Calu3 (cell line): ENCODE data around the gene SEC14L2. TPM values are rescaled to one million over a fixed set of nuclear protein-coding genes. Genes with fewer than 3 reads are reported as not detected.
"Not testable (repeated sequence)": the region's sequence is repeated elsewhere in the genome, so short reads cannot be mapped to it uniquely, and the experiment has no call there.

ENCODE experiments used
- BruUV-seq: library from RNA; stranded (reverse); fragments of 400-500 nt; replicated peaks from 2 replicates; lab custom pipeline; 2021; lab: Mats Ljungman, UMichigan
- CTCF ChIA-PET: fragments of 300-600 bp; sonication (Branson Sonifier 250); formaldehyde crosslinking; loops from one replicate; lab custom pipeline; 2022; ENCODE audit warnings: antibody characterized with exemption; lab: Charles Lee
- DNase-seq: peaks from one replicate; pipeline ENCODE4 v3.0.0; 2022
- H3K27ac Mint-ChIP-seq: one replicate; pipeline ENCODE4 v1.8.0; 2022; ENCODE audit warnings: mixed read lengths; ENCODE audit not compliant: unreplicated experiment
- H3K27me3 Mint-ChIP-seq: one replicate; pipeline ENCODE4 v1.8.0; 2022; ENCODE audit warnings: mixed read lengths; ENCODE audit not compliant: unreplicated experiment
- H3K36me3 Mint-ChIP-seq: one replicate; pipeline ENCODE4 v1.8.0; 2022; ENCODE audit warnings: mild to moderate bottlenecking, moderate library complexity, mixed read lengths; ENCODE audit not compliant: insufficient read depth, unreplicated experiment
- H3K4me1 Mint-ChIP-seq: one replicate; pipeline ENCODE4 v1.8.0; 2022; ENCODE audit warnings: mild to moderate bottlenecking, low read depth, mixed read lengths; ENCODE audit not compliant: unreplicated experiment
- H3K4me3 Mint-ChIP-seq: one replicate; pipeline ENCODE4 v1.8.0; 2022; ENCODE audit warnings: mild to moderate bottlenecking, low read depth, moderate library complexity, mixed read lengths; ENCODE audit not compliant: unreplicated experiment
- H3K9me3 Mint-ChIP-seq: one replicate; pipeline ENCODE4 v1.8.0; 2022; ENCODE audit warnings: low read depth, mixed read lengths; ENCODE audit not compliant: unreplicated experiment
- intact Hi-C: fragments of 100-400 bp; cut with micrococcal nuclease; formaldehyde crosslinking; loops from one replicate; pipeline ENCODE4 v1.10.0; 2022; ENCODE audit not compliant: unreplicated experiment
- total RNA-seq: library from RNA; stranded (reverse); gene quantifications from 2 replicates; pipeline ENCODE4 v1.2.3, GENCODE V29; 2022
- TF ChIP-seq, protein P1 (sequence below): fragments of 200-600 bp; IDR thresholded peaks from one replicate; pipeline ENCODE4 v1.8.0; 2022; ENCODE audit warnings: antibody characterized with exemption; ENCODE audit not compliant: unreplicated experiment

Gene SEC14L2
- total RNA-seq, 1 experiment from 2014 or later = 39.1 TPM

DNA sequence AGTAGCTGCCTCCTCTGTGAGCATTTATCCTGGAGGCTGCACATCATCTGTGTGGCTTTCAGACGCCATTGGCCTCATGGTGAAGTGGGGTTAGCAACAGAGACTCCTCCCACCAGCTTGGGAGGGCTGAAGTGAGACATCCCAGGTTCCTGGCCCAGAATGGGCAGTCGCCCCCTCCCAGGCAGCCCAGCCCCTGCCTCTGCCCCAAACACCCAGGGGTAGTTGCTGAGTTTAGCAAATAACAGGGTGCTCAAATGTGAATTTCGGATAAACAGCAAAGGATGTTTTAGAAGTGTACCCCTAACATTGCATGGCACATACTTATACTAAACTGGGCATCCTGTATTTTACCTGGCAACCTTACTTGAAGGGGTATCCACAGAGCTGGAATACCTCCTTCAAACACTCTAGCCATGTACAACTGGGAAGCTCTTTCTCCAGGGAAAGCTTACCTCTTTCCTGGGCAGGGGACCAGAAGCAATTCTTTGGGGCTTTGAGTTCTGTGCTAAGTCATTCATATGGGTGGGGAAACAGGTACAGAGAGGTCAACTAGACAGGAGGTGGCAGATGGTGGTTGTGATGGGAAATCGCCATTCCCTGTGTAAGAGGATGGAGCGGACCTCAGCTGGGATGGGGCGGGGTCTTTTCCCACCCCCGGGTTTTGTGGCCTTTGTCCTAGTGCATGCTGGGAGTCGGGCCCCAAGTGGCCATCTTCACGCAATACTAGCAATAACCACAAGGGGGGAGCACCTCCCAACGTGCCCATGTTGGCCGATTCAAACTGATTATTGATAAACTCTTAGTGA is 48.0 kb downstream of the SEC14L2 start:
- TF ChIP-seq, protein P1, sequence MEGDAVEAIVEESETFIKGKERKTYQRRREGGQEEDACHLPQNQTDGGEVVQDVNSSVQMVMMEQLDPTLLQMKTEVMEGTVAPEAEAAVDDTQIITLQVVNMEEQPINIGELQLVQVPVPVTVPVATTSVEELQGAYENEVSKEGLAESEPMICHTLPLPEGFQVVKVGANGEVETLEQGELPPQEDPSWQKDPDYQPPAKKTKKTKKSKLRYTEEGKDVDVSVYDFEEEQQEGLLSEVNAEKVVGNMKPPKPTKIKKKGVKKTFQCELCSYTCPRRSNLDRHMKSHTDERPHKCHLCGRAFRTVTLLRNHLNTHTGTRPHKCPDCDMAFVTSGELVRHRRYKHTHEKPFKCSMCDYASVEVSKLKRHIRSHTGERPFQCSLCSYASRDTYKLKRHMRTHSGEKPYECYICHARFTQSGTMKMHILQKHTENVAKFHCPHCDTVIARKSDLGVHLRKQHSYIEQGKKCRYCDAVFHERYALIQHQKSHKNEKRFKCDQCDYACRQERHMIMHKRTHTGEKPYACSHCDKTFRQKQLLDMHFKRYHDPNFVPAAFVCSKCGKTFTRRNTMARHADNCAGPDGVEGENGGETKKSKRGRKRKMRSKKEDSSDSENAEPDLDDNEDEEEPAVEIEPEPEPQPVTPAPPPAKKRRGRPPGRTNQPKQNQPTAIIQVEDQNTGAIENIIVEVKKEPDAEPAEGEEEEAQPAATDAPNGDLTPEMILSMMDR = peak; percentile 95
- no peaks in the 10 kb centered on the region for H3K36me3 Mint-ChIP-seq
- peak overlapping the region; percentile 54 for H3K27ac Mint-ChIP-seq
- no peaks in the 10 kb centered on the region for H3K27me3 Mint-ChIP-seq
- no peak overlapping the region for H3K4me3 Mint-ChIP-seq
- H3K4me1 Mint-ChIP-seq = peaks cover 28% of the 10 kb centered on the region
- DNase-seq = peak; percentile 80
- CTCF ChIA-PET = interaction anchor here (0.5 to 2.1 kb wide), 8 partner anchors 41 to 310 kb away, joined by 3 to 13 read pairs (median 3); no protein-coding TSS in a partner anchor
- BruUV-seq = no TSS peak
- no peaks in the 10 kb centered on the region for H3K9me3 Mint-ChIP-seq
- intact Hi-C loops = loop anchor here (1.0 to 5.0 kb wide), 3 partner anchors 40 to 312 kb away; no protein-coding TSS in a partner anchor

DNA sequence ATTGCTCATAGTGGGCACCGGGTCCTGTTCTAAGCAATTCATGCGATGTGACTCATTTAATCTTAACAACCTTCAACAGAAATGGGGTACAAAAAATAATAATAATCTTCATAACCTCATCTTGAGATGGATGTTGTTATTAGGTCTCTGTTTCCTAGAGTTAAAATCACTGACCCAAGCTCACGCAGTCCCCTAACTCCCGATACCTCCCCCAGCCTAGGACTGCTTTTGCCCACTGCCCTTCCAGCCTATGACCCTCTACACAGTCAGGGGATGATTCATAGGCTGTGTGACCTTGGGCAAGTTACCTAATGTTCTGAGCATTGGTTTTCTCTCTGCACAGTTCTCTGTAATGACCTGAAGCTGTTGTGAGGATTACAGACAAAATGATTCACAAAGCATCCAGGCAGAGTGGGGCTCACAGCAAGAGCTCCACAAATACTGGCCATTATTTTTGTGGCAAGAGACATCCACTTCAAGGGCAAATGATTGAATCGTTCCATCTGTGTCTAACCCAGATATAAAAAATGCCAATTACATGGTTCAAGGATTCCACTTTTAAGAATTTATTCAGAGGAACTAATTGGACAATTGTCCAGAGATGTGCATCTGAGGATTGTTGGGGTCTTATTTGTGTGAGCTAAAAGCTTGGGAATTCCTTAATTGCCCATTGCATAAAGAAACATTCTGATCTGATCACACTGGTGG is 48.8 kb downstream of the SEC14L2 start:
- no peak for DNase-seq
- no TSS peak for BruUV-seq
- Mint-ChIP-seq H3K9me3 (no peaks in the 10 kb centered on the region), H3K27me3 (peaks cover 7% of the 10 kb centered on the region), H3K4me1 (peaks cover 28% of the 10 kb centered on the region), H3K27ac (peak overlapping the region; percentile 54), H3K4me3 (no peak overlapping the region), H3K36me3 (no peaks in the 10 kb centered on the region)
- CTCF ChIA-PET = interaction anchor here (0.6 to 2.1 kb wide), 6 partner anchors 40 to 1276 kb away, joined by 3 to 13 read pairs (median 6); no protein-coding TSS in a partner anchor
- TF ChIP-seq, protein P1 = peak; percentile 3
- intact Hi-C loops = loop anchor here (1.0 to 5.0 kb wide), 3 partner anchors 40 to 312 kb away; no protein-coding TSS in a partner anchor

GRCh38 chr22:30447656-30448055 is 50.8 kb downstream of the SEC14L2 start:
- TF ChIP-seq, protein P1 = no peak
- peaks cover 28% of the 10 kb centered on the region for H3K27me3 Mint-ChIP-seq
- no peak overlapping the region for H3K27ac Mint-ChIP-seq
- intact Hi-C loops = loop anchor here (5.0 kb wide), 1 partner anchor 310 kb away; no protein-coding TSS in a partner anchor
- H3K9me3 Mint-ChIP-seq = no peaks in the 10 kb centered on the region
- DNase-seq = no peak
- CTCF ChIA-PET = no interaction called here
- H3K4me1 Mint-ChIP-seq = peaks cover 19% of the 10 kb centered on the region
- H3K4me3 Mint-ChIP-seq = no peak overlapping the region
- no peaks in the 10 kb centered on the region for H3K36me3 Mint-ChIP-seq
- no TSS peak for BruUV-seq

DNA sequence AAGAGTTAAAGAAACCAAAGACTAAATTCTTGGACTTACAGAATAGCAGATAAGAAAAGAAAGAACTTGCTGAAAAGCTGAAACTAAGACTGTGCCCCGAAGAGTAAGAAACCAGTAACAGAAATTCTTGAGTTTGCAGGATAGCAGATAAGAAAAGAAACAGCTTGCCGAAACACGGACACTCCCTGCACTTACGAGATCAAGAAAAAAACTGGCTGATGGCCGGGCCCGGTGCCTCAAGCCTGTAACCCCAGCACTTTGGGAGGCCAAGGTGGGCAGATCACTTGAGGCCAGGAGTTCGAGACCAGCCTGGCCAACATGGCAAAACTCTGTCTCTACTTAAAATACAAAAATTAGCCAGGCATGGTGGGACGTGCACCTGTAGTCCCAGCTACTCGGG is 54.7 kb downstream of the SEC14L2 start:
- H3K27ac Mint-ChIP-seq, H3K9me3 Mint-ChIP-seq, H3K4me1 Mint-ChIP-seq, DNase-seq, H3K4me3 Mint-ChIP-seq, BruUV-seq, CTCF ChIA-PET, H3K36me3 Mint-ChIP-seq, intact Hi-C loops: not testable (repeated sequence)
- peaks cover 49% of the 10 kb centered on the region for H3K27me3 Mint-ChIP-seq
